Measurements from ENCODE around the gene ERCC4. TPM values are rescaled to one million over a fixed set of nuclear protein-coding genes. Genes with fewer than 3 reads are reported as not detected.

Gene ERCC4
- total RNA-seq, 2 donors from 2014 or later = 12.9 to 18.2 TPM

GRCh38 chr16:13902052-13902451 lies 17.9 kb upstream of the ERCC4 start:
- Histone ChIP-seq H3K27ac (ENCODE audit: low read depth, low read length) (no peak overlapping the region), H3K36me3 (ENCODE audit: control insufficient read depth, insufficient read depth, low read length) (no peaks in the 10 kb centered on the region), H3K4me1 (ENCODE audit: control insufficient read depth, insufficient read depth, low read length) (no peaks in the 10 kb centered on the region), H3K9me3 (ENCODE audit: control insufficient read depth, low read length) (no peaks in the 10 kb centered on the region), H3K27me3 (ENCODE audit: control insufficient read depth, insufficient read depth, low read length, poor library complexity, severe bottlenecking) (no peaks in the 10 kb centered on the region), H3K9ac (ENCODE audit: extremely low read depth, low read length, poor library complexity, severe bottlenecking) (no peak overlapping the region), H3K4me3 (ENCODE audit: low read length) (no peak overlapping the region)
- no peak for DNase-seq
- no peak for TF ChIP-seq CTCF (conservative IDR thresholded peaks at IDR 0.05)
- WGBS, 2 experiments (ENCODE audit: insufficient coverage in 1 of 2, insufficient read length in 1 of 2) = 89 to 90% methylated on average over 2 to 3 of the region's 3 CpGs
- Mint-ChIP-seq H3K27me3 (ENCODE audit: insufficient read depth) (peaks cover 3% of the 10 kb centered on the region), H3K36me3 (ENCODE audit: low read depth) (no peaks in the 10 kb centered on the region), H3K27ac (no peak overlapping the region), H3K9me3 (peaks cover 36% of the 10 kb centered on the region), H3K4me1 (no peaks in the 10 kb centered on the region), H3K4me3 (no peak overlapping the region)

- no peak overlapping the region for H3K27ac Mint-ChIP-seq
- peaks cover 6% of the 10 kb centered on the region for H3K27me3 Mint-ChIP-seq (ENCODE audit: insufficient read depth)
- TF ChIP-seq CTCF (conservative IDR thresholded peaks at IDR 0.05) = no peak
- Histone ChIP-seq H3K27me3 (ENCODE audit: control insufficient read depth, insufficient read depth, low read length, poor library complexity, severe bottlenecking) (no peaks in the 10 kb centered on the region), H3K36me3 (ENCODE audit: control insufficient read depth, insufficient read depth, low read length) (no peaks in the 10 kb centered on the region), H3K9me3 (ENCODE audit: control insufficient read depth, low read length) (no peaks in the 10 kb centered on the region), H3K4me3 (ENCODE audit: low read length) (no peak overlapping the region), H3K4me1 (ENCODE audit: control insufficient read depth, insufficient read depth, low read length) (no peaks in the 10 kb centered on the region), H3K27ac (ENCODE audit: low read depth, low read length) (no peak overlapping the region), H3K9ac (ENCODE audit: extremely low read depth, low read length, poor library complexity, severe bottlenecking) (no peak overlapping the region)
- H3K4me3 Mint-ChIP-seq = no peak overlapping the region
- H3K36me3 Mint-ChIP-seq (ENCODE audit: low read depth) = no peaks in the 10 kb centered on the region
- WGBS, 2 experiments (ENCODE audit: insufficient coverage in 1 of 2, insufficient read length in 1 of 2) = 88% methylated on average over 3 of the region's 3 CpGs; no CpG with 5 or more reads in 1 of the 2 experiments
- no peak for DNase-seq
- H3K4me1 Mint-ChIP-seq = no peaks in the 10 kb centered on the region
- H3K9me3 Mint-ChIP-seq = peaks cover 35% of the 10 kb centered on the region
Measured at GRCh38 chr16:13902677-13903076, 17.3 kb upstream of the ERCC4 start.

GRCh38 chr16:13904179-13904691 lies 15.7 kb upstream of the ERCC4 start:
- 88% methylated on average over 1 of the region's 1 CpG; no CpG with 5 or more reads in 1 of the 2 experiments for WGBS, 2 experiments (ENCODE audit: insufficient coverage in 1 of 2, insufficient read length in 1 of 2)
- peaks cover 35% of the 10 kb centered on the region for H3K9me3 Mint-ChIP-seq
- no peak for DNase-seq
- no peaks in the 10 kb centered on the region for H3K36me3 Mint-ChIP-seq (ENCODE audit: low read depth)
- TF ChIP-seq CTCF (conservative IDR thresholded peaks at IDR 0.05) = no peak
- Histone ChIP-seq H3K27ac (ENCODE audit: low read depth, low read length) (no peak overlapping the region), H3K9me3 (ENCODE audit: control insufficient read depth, low read length) (no peaks in the 10 kb centered on the region), H3K9ac (ENCODE audit: extremely low read depth, low read length, poor library complexity, severe bottlenecking) (no peak overlapping the region), H3K27me3 (ENCODE audit: control insufficient read depth, insufficient read depth, low read length, poor library complexity, severe bottlenecking) (no peaks in the 10 kb centered on the region), H3K4me3 (ENCODE audit: low read length) (no peak overlapping the region), H3K36me3 (ENCODE audit: control insufficient read depth, insufficient read depth, low read length) (no peaks in the 10 kb centered on the region), H3K4me1 (ENCODE audit: control insufficient read depth, insufficient read depth, low read length) (no peaks in the 10 kb centered on the region)
- no peaks in the 10 kb centered on the region for H3K4me1 Mint-ChIP-seq
- H3K27me3 Mint-ChIP-seq (ENCODE audit: insufficient read depth) = peaks cover 7% of the 10 kb centered on the region
- H3K4me3 Mint-ChIP-seq = no peak overlapping the region
- H3K27ac Mint-ChIP-seq = no peak overlapping the region
